PFSK-1 (cell line): ENCODE measurements around the gene LYRM2.

Source experiments
- FOXP2 ChIP-seq: optimal IDR thresholded peaks from 2 replicates; pipeline ENCODE3; 2011; ENCODE audit warnings: borderline replicate concordance, control low read depth, inconsistent platforms; ENCODE audit not compliant: insufficient read depth; ENCODE audit errors: extremely low read length, extremely low read depth
- POLR2AphosphoS5 ChIP-seq: IDR thresholded peaks from 2 replicates; pipeline ENCODE4 v1.6.1; 2012; ENCODE audit warnings: low read depth, mild to moderate bottlenecking, control low read depth, low read length, moderate library complexity
- SIN3A ChIP-seq: IDR thresholded peaks from 2 replicates; pipeline ENCODE4 v1.6.1; 2012; ENCODE audit warnings: mild to moderate bottlenecking, low read length, moderate library complexity, borderline replicate concordance; ENCODE audit not compliant: insufficient read depth
- TAF1 ChIP-seq: IDR thresholded peaks from 2 replicates; pipeline ENCODE4 v1.6.1; 2012; ENCODE audit warnings: low read length, control low read depth, borderline replicate concordance; ENCODE audit not compliant: insufficient read depth
- TF ChIP-seq, protein P1 (sequence below), 2 experiments: IDR thresholded peaks; 2 replicates each; pipeline versions ENCODE4 v1.6.1 to v1.8.0; 2011 to 2012; ENCODE audit warnings: low read depth in 2 of 2, low read length in 2 of 2, control low read depth in 1 of 2, inconsistent platforms in 1 of 2, mild to moderate bottlenecking in 1 of 2, moderate library complexity in 1 of 2; ENCODE audit not compliant: insufficient read depth in 1 of 2

The LYRM2 gene

DNA sequence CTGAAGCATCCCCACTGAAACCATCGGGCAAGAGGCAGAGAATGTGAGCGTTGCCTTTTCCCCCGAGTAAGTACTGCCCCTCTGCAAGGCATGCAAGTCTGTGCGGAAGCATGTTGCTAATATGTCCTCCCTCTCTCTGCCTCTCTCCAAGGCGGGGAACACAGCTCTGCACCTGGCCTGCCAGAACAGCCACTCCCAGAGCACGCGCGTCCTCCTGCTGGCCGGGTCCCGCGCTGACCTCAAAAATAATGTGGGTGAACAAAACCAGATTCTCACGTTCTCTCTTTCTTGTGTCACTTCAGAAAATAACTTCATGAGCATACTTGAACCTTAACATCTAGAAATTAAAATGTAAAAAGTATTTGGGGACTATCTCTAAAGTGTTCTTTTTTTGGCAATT is 26.4 kb downstream of the LYRM2 start:
- TF ChIP-seq, protein P1, sequence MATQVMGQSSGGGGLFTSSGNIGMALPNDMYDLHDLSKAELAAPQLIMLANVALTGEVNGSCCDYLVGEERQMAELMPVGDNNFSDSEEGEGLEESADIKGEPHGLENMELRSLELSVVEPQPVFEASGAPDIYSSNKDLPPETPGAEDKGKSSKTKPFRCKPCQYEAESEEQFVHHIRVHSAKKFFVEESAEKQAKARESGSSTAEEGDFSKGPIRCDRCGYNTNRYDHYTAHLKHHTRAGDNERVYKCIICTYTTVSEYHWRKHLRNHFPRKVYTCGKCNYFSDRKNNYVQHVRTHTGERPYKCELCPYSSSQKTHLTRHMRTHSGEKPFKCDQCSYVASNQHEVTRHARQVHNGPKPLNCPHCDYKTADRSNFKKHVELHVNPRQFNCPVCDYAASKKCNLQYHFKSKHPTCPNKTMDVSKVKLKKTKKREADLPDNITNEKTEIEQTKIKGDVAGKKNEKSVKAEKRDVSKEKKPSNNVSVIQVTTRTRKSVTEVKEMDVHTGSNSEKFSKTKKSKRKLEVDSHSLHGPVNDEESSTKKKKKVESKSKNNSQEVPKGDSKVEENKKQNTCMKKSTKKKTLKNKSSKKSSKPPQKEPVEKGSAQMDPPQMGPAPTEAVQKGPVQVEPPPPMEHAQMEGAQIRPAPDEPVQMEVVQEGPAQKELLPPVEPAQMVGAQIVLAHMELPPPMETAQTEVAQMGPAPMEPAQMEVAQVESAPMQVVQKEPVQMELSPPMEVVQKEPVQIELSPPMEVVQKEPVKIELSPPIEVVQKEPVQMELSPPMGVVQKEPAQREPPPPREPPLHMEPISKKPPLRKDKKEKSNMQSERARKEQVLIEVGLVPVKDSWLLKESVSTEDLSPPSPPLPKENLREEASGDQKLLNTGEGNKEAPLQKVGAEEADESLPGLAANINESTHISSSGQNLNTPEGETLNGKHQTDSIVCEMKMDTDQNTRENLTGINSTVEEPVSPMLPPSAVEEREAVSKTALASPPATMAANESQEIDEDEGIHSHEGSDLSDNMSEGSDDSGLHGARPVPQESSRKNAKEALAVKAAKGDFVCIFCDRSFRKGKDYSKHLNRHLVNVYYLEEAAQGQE (IDR thresholded peaks at IDR 0.05; ENCODE audit: insufficient read depth in 1 of 2, low read depth in 2 of 2, low read length in 2 of 2): no peak
- TF ChIP-seq TAF1: no peak
- no peak for TF ChIP-seq SIN3A
- TF ChIP-seq POLR2AphosphoS5: no peak
- TF ChIP-seq FOXP2: no peak

DNA sequence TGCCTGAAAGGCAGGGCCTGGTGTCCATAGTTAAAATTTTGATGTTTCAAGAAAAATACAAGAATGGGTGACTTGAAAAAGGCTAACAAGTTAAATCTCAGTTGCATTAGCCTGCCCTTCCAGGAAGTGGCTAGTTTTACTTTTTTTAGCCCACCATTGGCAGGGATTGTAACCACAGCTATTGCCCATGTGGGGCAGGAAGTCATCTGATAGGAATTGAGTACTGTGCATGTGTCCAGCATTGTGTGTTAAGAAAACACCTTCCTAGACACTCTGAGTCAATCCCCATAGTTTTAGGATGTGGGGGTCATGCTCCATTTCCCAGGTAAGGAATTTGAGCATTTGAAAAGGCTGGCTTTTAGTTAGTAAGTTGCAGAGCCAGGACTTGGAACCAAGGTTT is 26.9 kb downstream of the LYRM2 start:
- TF ChIP-seq POLR2AphosphoS5 (no peak), FOXP2 (no peak), SIN3A (no peak), TAF1 (no peak)
- TF ChIP-seq, protein P1 (IDR thresholded peaks at IDR 0.05; ENCODE audit: insufficient read depth in 1 of 2, low read depth in 2 of 2, low read length in 2 of 2): no peak

DNA sequence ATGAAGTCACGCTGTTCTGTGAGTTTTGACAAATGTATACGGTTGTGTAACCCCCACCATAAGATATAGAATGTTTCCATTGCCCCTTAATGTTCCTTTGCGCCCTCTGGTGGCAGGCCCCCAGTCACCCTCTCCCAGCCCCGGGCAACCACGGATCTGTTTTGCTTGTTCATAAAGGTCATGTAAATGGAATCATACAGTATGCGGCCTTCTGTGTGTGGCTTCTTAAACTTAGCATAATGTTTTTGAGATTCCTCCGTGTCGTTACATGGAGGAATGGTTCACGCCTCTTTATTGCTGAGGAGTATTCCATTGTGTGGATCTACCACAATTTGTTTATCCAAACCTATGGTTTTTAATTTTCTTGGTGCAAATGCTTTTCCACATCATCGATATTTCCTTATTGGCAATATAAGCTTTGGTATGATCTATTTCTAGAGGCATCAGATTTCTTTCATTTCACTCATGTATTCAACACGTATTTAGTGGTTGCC is 28.4 kb downstream of the LYRM2 start:
- TF ChIP-seq, protein P1 (IDR thresholded peaks at IDR 0.05; ENCODE audit: insufficient read depth in 1 of 2, low read depth in 2 of 2, low read length in 2 of 2): no peak
- TF ChIP-seq TAF1 (no peak), SIN3A (no peak), POLR2AphosphoS5 (no peak), FOXP2 (no peak)

DNA sequence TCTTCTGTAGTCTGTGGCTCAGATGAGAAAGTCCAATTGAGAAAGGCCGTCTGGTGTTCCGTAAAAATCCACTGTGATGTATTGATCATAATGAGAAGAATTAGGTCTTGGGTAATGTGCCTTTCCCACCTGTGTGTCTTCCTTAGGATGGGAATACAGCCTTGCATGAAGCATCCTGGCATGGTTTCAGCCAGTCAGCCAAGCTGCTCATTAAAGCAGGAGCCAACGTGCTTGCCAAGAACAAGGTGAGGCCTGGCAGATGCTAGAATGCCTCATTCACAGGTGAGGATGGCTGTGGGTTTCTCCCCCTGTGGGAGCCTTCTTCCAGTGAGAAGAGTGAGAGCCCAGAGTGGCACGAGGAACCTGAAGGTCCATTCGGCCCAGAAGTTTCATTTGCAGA is 32.7 kb downstream of the LYRM2 start:
- TF ChIP-seq SIN3A (no peak), FOXP2 (no peak)

DNA sequence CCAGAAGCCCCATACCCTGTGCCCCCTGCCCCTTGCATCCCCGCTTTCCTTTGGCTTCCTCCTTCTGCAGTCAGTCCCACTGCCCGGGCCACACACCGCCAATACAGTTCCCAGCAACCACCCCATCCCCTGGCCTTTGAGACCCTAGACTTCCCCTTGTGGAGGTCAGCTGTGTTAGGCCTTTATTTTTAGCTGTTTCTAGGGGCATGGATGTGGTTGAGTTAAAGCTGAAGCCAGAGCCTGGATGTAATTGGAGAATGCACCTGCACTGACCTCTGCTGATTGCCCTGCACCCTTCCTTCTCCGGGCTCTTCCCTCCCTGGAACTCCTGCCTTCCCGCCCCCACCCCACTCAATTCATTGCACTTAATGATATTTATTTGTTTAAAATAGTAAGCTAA is 33.9 kb downstream of the LYRM2 start:
- TF ChIP-seq FOXP2 (no peak), TAF1 (no peak), SIN3A (no peak), POLR2AphosphoS5 (no peak)
- TF ChIP-seq, protein P1 (IDR thresholded peaks at IDR 0.05; ENCODE audit: insufficient read depth in 1 of 2, low read depth in 2 of 2, low read length in 2 of 2): no peak
